Measurements from ENCODE around the gene NOXO1. TPM values are rescaled to one million over a fixed set of nuclear protein-coding genes. Genes with fewer than 3 reads are reported as not detected.

Gene NOXO1
- total and polyA plus RNA-seq, 10 of the 15 experiments (the other 5 are each of a cell fraction or from before 2014, with no cell fraction given) = 0.09 to 0.76 (median 0.26) TPM; not detected in 4

- TF ChIP-seq PAX5 (IDR thresholded peaks at IDR 0.05; ENCODE audit: borderline replicate concordance, low read depth, low read length) (no peak), CHD2 (IDR thresholded peaks at IDR 0.05; ENCODE audit: borderline replicate concordance, low read depth, low read length) (peak; percentile 10; the same call in 1 of the 2 replicates), POLR2AphosphoS5 (IDR thresholded peaks at IDR 0.05; ENCODE audit: low read length) (peak; percentile 79; the same call in 1 of the 2 replicates), RAD51 (IDR thresholded peaks at IDR 0.05) (no peak), SMARCA5 (IDR thresholded peaks at IDR 0.05) (peak; percentile 40; the same call in 1 of the 2 replicates), TAF1 (IDR thresholded peaks at IDR 0.05; ENCODE audit: borderline replicate concordance, low read depth, low read length) (peak; percentile 57), CBFB (IDR thresholded peaks at IDR 0.05; ENCODE audit: low read depth) (no peak), E2F4 (IDR thresholded peaks at IDR 0.05; ENCODE audit: low read depth, low read length) (no peak), BHLHE40 (IDR thresholded peaks at IDR 0.05; ENCODE audit: borderline replicate concordance in 1 of 2, low read depth in 2 of 2, low read length in 1 of 2) (0 out of 4 replicates have a peak, but pooled peaks of 1 of the 2 experiments have one; percentile 22), NR2F1 (conservative IDR thresholded peaks at IDR 0.05) (peak; percentile 23; the same call in 1 of the 2 replicates), STAT3 (IDR thresholded peaks at IDR 0.05; ENCODE audit: low read depth, low read length) (no peak), TBL1XR1 (IDR thresholded peaks at IDR 0.05; ENCODE audit: low read depth, low read length) (no peak), KDM1A (IDR thresholded peaks at IDR 0.05; ENCODE audit: borderline replicate concordance) (no peak), ESRRA (IDR thresholded peaks at IDR 0.05; ENCODE audit: low read length) (no peak), PBX3 (IDR thresholded peaks at IDR 0.05; ENCODE audit: insufficient replicate concordance, low read depth, low read length) (no peak), SP1 (IDR thresholded peaks at IDR 0.05; ENCODE audit: low read depth, low read length) (peak; percentile 87), HDGF (IDR thresholded peaks at IDR 0.05) (peak; percentile 97), CHD4 (IDR thresholded peaks at IDR 0.05) (no peak), HSF1 (IDR thresholded peaks at IDR 0.05; ENCODE audit: low read depth, low read length) (no peak), NFYB (IDR thresholded peaks at IDR 0.05; ENCODE audit: insufficient read depth, low read depth, low read length) (peak; percentile 76; the same call in 1 of the 2 replicates), CHD1 (IDR thresholded peaks at IDR 0.05; ENCODE audit: low read depth, low read length) (no peak), ZNF622 (IDR thresholded peaks at IDR 0.05) (no peak), JUND (IDR thresholded peaks at IDR 0.05; ENCODE audit: low read depth, low read length) (no peak), BCL11A (IDR thresholded peaks at IDR 0.05; ENCODE audit: low read depth, low read length) (no peak), MTA3 (IDR thresholded peaks at IDR 0.05; ENCODE audit: borderline replicate concordance, low read length) (no peak), PAX8 (IDR thresholded peaks at IDR 0.05) (no peak), IKZF2 (IDR thresholded peaks at IDR 0.05) (no peak), DPF2 (IDR thresholded peaks at IDR 0.05) (peak; percentile 66; the same call in 1 of the 2 replicates), RCOR1 (conservative IDR thresholded peaks at IDR 0.05; ENCODE audit: low read depth, low read length) (no peak), FOS (IDR thresholded peaks at IDR 0.05; ENCODE audit: borderline replicate concordance, extremely low read depth, insufficient read length) (no peak)
Measured at GRCh38 chr16:1942810-1943726, 38.2 kb downstream of the NOXO1 start, which contains the start of gene MSRB1 (continued).

All from GM12878 (cell line).